ACC112 (cell line): ENCODE results near the gene LOXL4.

Source experiments
- H2AFZ ChIP-seq: fragments of 200-600 bp; sonication (generic); one replicate; pipeline ENCODE4 v1.6.0; 2017; ENCODE audit warnings: antibody characterized with exemption, low read length; ENCODE audit not compliant: unreplicated experiment
- H3K27ac ChIP-seq: fragments of 200-600 bp; sonication (generic); 2 replicates; pipeline ENCODE4 v1.5.1; 2014; ENCODE audit warnings: low read depth, mild to moderate bottlenecking, antibody characterized with exemption, low read length, moderate library complexity
- H3K27me3 ChIP-seq: fragments of 200-600 bp; sonication (generic); 2 replicates; pipeline ENCODE4 v1.6.1; 2014; ENCODE audit warnings: mild to moderate bottlenecking, antibody characterized with exemption, low read length, moderate library complexity, mixed read lengths; ENCODE audit not compliant: insufficient read depth
- H3K36me3 ChIP-seq: fragments of 200-600 bp; sonication (generic); 2 replicates; pipeline ENCODE4 v1.6.1; 2016; ENCODE audit warnings: mild to moderate bottlenecking, antibody characterized with exemption, low read length, moderate library complexity, mixed read lengths; ENCODE audit not compliant: insufficient read depth
- H3K4me1 ChIP-seq: fragments of 200-600 bp; sonication (generic); one replicate; pipeline ENCODE4 v1.6.1; 2016; ENCODE audit warnings: low read length, mixed read lengths; ENCODE audit not compliant: insufficient read depth, unreplicated experiment, control insufficient read depth
- H3K4me3 ChIP-seq: fragments of 200-600 bp; sonication (generic); 2 replicates; pipeline ENCODE4 v1.5.1; 2014; ENCODE audit warnings: mild to moderate bottlenecking, low read depth, low read length
- H3K79me2 ChIP-seq: fragments of 200-600 bp; sonication (generic); one replicate; pipeline ENCODE4 v1.6.0; 2016; ENCODE audit warnings: low read length; ENCODE audit not compliant: control insufficient read depth, unreplicated experiment, insufficient read depth

Gene LOXL4

GRCh38 chr10:98307916-98308541 is 40.0 kb upstream of the LOXL4 start:
- Histone ChIP-seq H3K27ac (no peak overlapping the region), H3K79me2 (no peaks in the 10 kb centered on the region), H2AFZ (no peak overlapping the region), H3K4me1 (peaks cover 8% of the 10 kb centered on the region), H3K36me3 (no peaks in the 10 kb centered on the region), H3K27me3 (peaks cover 18% of the 10 kb centered on the region; the same call in 1 of the 2 replicates), H3K4me3 (no peak overlapping the region)

- H3K36me3 ChIP-seq, result no peaks in the 10 kb centered on the region
- peaks cover 8% of the 10 kb centered on the region for H3K4me1 ChIP-seq
- no peak overlapping the region for H3K4me3 ChIP-seq
- H3K27me3 ChIP-seq, result peaks cover 32% of the 10 kb centered on the region
- H3K27ac ChIP-seq, result no peak overlapping the region
- no peaks in the 10 kb centered on the region for H3K79me2 ChIP-seq
- no peak overlapping the region for H2AFZ ChIP-seq
These were observed 38.5 kb upstream of the LOXL4 start for GRCh38 chr10:98306501-98306900.

- no peak overlapping the region for H3K4me3 ChIP-seq
- H3K36me3 ChIP-seq, result no peaks in the 10 kb centered on the region
- H3K4me1 ChIP-seq, result no peaks in the 10 kb centered on the region
- H3K79me2 ChIP-seq, result no peaks in the 10 kb centered on the region
- no peak overlapping the region for H3K27ac ChIP-seq
- H2AFZ ChIP-seq, result no peak overlapping the region
- peaks cover 54% of the 10 kb centered on the region for H3K27me3 ChIP-seq
These were observed 35.6 kb upstream of the LOXL4 start for GRCh38 chr10:98303569-98303968.

- Histone ChIP-seq H3K36me3 (no peaks in the 10 kb centered on the region), H3K27me3 (peaks cover 58% of the 10 kb centered on the region), H3K4me3 (no peak overlapping the region), H3K79me2 (no peaks in the 10 kb centered on the region), H3K27ac (no peak overlapping the region), H2AFZ (no peak overlapping the region), H3K4me1 (no peaks in the 10 kb centered on the region)
These were observed 34.9 kb upstream of the LOXL4 start for GRCh38 chr10:98302741-98303365.

GRCh38 chr10:98301664-98302319 is 33.8 kb upstream of the LOXL4 start:
- Histone ChIP-seq H3K4me3 (no peak overlapping the region), H2AFZ (no peak overlapping the region), H3K36me3 (no peaks in the 10 kb centered on the region), H3K79me2 (no peaks in the 10 kb centered on the region), H3K27me3 (peaks cover 69% of the 10 kb centered on the region), H3K27ac (no peak overlapping the region), H3K4me1 (no peaks in the 10 kb centered on the region)

- no peak overlapping the region for H2AFZ ChIP-seq
- H3K27me3 ChIP-seq, result peaks cover 74% of the 10 kb centered on the region
These were observed 32.7 kb upstream of the LOXL4 start for GRCh38 chr10:98300526-98301229.

GRCh38 chr10:98299341-98299740 is 31.3 kb upstream of the LOXL4 start:
- peaks cover 68% of the 10 kb centered on the region for H3K27me3 ChIP-seq
- no peaks in the 10 kb centered on the region for H3K4me1 ChIP-seq
- H3K27ac ChIP-seq, result no peak overlapping the region
- H3K4me3 ChIP-seq, result no peak overlapping the region
- H3K79me2 ChIP-seq, result no peaks in the 10 kb centered on the region
- H3K36me3 ChIP-seq, result no peaks in the 10 kb centered on the region
- no peak overlapping the region for H2AFZ ChIP-seq

More at GRCh38 chr10:98300526-98301229, 32.7 kb upstream of the LOXL4 start:
- Histone ChIP-seq H3K36me3 (no peaks in the 10 kb centered on the region), H3K4me1 (no peaks in the 10 kb centered on the region), H3K4me3 (no peak overlapping the region), H3K27ac (no peak overlapping the region), H3K79me2 (no peaks in the 10 kb centered on the region)

GRCh38 chr10:98296524-98296923 is 28.5 kb upstream of the LOXL4 start:
- Histone ChIP-seq H3K36me3 (no peaks in the 10 kb centered on the region), H3K4me1 (no peaks in the 10 kb centered on the region), H3K27me3 (peaks cover 61% of the 10 kb centered on the region), H2AFZ (no peak overlapping the region), H3K79me2 (no peaks in the 10 kb centered on the region), H3K4me3 (no peak overlapping the region), H3K27ac (no peak overlapping the region)

- no peak overlapping the region for H2AFZ ChIP-seq
- no peak overlapping the region for H3K27ac ChIP-seq
- H3K4me3 ChIP-seq, result no peak overlapping the region
- no peaks in the 10 kb centered on the region for H3K4me1 ChIP-seq
- no peaks in the 10 kb centered on the region for H3K36me3 ChIP-seq
- peaks cover 60% of the 10 kb centered on the region for H3K27me3 ChIP-seq
- H3K79me2 ChIP-seq, result no peaks in the 10 kb centered on the region
These were observed 27.9 kb upstream of the LOXL4 start for GRCh38 chr10:98295907-98296306.

GRCh38 chr10:98295401-98295811 is 27.4 kb upstream of the LOXL4 start:
- H3K36me3 ChIP-seq, result no peaks in the 10 kb centered on the region
- H3K4me3 ChIP-seq, result no peak overlapping the region
- no peak overlapping the region for H2AFZ ChIP-seq
- H3K27ac ChIP-seq, result no peak overlapping the region
- no peaks in the 10 kb centered on the region for H3K4me1 ChIP-seq
- no peaks in the 10 kb centered on the region for H3K79me2 ChIP-seq
- peaks cover 58% of the 10 kb centered on the region for H3K27me3 ChIP-seq
